D721Med (cell line): Measurements from ENCODE around the gene ANKLE2.

Experiments
- DNase-seq: peaks from one replicate; pipeline ENCODE4 v3.0.0; 2011; ENCODE audit warnings: low spot score; ENCODE audit not compliant: insufficient read length
- FAIRE-seq: peaks from 2 replicates; lab custom pipeline; 2011; peaks lifted over from hg19 to GRCh38; lab: Jason Lieb, UNC
- CTCF ChIP-seq: IDR thresholded peaks from 2 replicates; pipeline ENCODE4 v1.5.1; 2012; ENCODE audit warnings: mild to moderate bottlenecking, control low read depth; ENCODE audit not compliant: insufficient read depth; ENCODE audit errors: missing control alignments

Gene ANKLE2

DNA sequence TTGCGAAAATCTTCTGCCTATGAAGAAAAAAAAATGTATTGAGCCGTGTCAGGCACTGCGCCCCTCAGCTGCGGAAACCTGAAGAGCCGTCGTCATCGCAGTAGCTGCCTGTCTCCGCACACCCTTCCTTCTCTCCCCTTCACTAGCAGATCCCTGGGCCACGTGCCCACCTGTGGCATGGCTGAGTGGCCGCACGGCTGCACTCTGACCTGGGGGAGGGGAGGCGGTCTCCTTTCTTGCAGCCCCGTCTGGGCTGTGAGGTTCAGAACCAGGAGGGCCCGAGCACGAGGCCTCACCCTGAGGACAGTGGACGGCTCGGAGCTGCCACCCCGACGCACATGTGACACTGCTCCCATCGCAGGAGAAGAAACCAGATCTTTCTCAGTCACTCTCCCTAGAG, 26.1 kb downstream of the ANKLE2 start:
- FAIRE-seq: no peak
- no peak for TF ChIP-seq CTCF

DNA sequence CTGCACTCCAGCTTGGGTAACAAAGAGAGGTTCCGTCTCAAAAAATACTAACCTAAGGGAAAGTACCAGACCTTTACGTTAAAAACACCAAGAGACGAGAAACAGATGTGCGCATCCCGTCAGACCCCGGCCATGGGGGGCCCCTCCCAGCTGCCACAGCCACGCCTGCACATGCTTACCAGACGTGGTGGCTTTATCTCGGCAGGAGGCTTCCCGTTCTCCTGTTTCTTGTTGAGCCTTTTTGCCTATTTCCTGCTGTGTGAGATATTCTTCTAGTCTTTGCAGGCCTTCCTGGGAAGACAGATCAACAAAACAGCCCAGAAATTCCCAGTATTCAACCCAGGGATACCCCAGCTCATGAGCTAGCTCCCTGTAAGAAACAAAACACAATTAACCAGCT, 27.4 kb downstream of the ANKLE2 start:
- FAIRE-seq: no peak
- DNase-seq: no peak
- TF ChIP-seq CTCF: no peak

More for the DNA sequence above, 26.1 kb downstream of the ANKLE2 start:
- DNase-seq: no peak

DNA sequence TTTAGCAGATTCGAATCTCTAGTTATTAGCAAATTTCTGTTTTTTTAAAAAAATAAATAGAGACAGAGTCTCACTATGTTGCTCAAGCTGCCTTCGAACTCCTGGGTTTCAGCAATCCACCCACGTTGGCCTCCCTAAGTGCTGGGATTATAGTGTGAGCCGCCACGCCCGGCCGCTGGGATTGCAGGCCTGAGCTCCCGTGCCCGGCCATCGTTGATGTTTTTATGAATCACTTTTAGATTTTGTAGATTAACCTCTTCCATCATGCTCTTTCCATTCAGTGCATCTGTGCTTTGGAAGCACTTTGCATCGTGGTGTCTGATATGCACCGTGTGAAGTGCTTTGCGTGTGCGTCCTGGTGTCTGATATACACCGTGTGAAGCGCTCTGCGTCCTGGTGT, 30.1 kb downstream of the ANKLE2 start:
- TF ChIP-seq CTCF: no peak
- DNase-seq: no peak
- FAIRE-seq: no peak

DNA sequence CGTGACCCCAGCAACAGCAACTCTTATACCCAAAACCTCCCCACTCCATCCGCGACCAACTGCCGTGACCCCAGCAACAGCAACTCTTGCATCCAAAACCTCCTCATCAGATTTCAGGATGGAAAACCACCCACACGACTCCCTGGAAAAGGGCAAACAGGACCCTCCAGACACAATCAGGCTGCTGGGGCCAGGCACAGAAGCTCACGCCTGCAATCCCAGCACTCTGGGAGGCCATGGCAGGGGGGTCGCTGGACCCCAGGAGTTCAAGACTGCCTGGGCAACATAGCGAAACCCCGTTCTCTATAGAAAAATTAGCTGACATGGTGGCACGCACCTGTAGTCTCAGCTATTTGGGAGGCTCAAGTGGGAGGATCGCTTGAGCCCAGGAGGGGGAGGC, 31.3 kb downstream of the ANKLE2 start:
- no peak for FAIRE-seq
- no peak for TF ChIP-seq CTCF
- DNase-seq: no peak

DNA sequence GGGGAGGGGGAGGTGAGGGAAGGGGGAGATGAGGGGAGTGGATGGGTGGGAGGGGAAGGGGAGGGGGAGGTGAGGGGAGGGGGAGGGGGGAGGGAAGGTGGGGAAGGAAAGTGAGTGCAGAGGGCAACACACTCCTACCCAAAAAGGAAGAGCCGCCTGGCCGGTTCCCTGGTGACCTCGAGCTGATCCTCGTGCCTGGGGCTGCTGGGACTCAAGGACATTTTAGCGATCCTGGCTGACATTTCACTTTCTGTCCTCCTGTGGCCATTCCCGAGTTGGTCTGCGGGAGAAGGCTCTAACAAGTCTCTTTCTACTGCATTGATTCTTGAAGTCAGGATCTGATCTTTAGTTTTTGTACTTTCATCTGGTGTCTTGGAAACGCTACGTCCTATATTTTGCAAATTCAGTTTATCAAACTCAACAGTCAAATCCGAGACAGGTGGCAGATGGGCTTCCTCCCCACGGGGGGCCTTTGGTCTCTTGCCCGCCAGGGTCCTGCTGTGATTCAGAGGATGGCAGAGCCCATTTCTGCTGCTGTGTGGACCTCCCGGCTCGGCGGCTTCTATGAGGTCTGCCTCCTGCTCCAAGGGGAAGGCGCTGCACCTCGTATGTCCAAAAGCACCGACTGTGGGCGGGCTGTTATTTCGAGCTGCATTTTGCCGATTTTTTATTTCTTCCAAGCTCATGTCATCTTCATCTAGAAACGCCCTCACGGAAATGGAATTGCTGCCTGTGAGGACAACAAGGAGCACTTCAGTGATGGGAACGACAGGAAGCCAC, 31.9 kb downstream of the ANKLE2 start:
- no peak for DNase-seq
- TF ChIP-seq CTCF: no peak
- no peak for FAIRE-seq

GRCh38 chr12:132728502-132728901, 33.1 kb downstream of the ANKLE2 start:
- no peak for FAIRE-seq
- no peak for TF ChIP-seq CTCF
- DNase-seq: no peak

- DNase-seq (no peak), FAIRE-seq (no peak)
- no peak for TF ChIP-seq CTCF
These were observed 34.4 kb downstream of the ANKLE2 start for GRCh38 chr12:132727091-132727794.
